ENCODE results near the gene KRAS.

The KRAS gene

GRCh38 chr12:25187781-25188180 lies 62.9 kb downstream of the KRAS start:
- Histone ChIP-seq H3K36me3 (ENCODE audit: control insufficient read depth, low read length) (no peaks in the 10 kb centered on the region), H3K79me2 (ENCODE audit: control insufficient read depth, low read length) (no peaks in the 10 kb centered on the region), H3K4me2 (ENCODE audit: low read length) (no peak overlapping the region), H4K20me1 (ENCODE audit: control insufficient read depth, insufficient read depth, low read depth, low read length) (no peaks in the 10 kb centered on the region), H3K27ac (ENCODE audit: low read depth, low read length) (no peak overlapping the region), H3K9me2 (replicated peaks; ENCODE audit: control insufficient read depth, low read length) (no peaks in the 10 kb centered on the region), H3K4me1 (ENCODE audit: control insufficient read depth, low read length) (peaks cover 4% of the 10 kb centered on the region), H3K27me3 (ENCODE audit: control insufficient read depth, low read length) (no peaks in the 10 kb centered on the region), H3K9me3 (ENCODE audit: control insufficient read depth, insufficient read depth, low read length) (0 out of 2 replicates have a peak, but pooled peaks cover 5% of the 10 kb centered on the region), H3F3A (ENCODE audit: control insufficient read depth, insufficient read depth) (no peaks in the 10 kb centered on the region), H3K4me3 (ENCODE audit: low read length) (no peak overlapping the region)
- TF ChIP-seq EZH2phosphoT487 (IDR thresholded peaks at IDR 0.05; ENCODE audit: borderline replicate concordance, low read length), result no peak
- no peak for TF ChIP-seq CTCF (IDR thresholded peaks at IDR 0.05; ENCODE audit: low read depth, low read length, poor library complexity, severe bottlenecking)

GRCh38 chr12:25186788-25187402 lies 63.8 kb downstream of the KRAS start:
- Histone ChIP-seq H3K4me2 (ENCODE audit: low read length) (no peak overlapping the region), H3K36me3 (ENCODE audit: control insufficient read depth, low read length) (no peaks in the 10 kb centered on the region), H3F3A (ENCODE audit: control insufficient read depth, insufficient read depth) (no peaks in the 10 kb centered on the region), H3K27me3 (ENCODE audit: control insufficient read depth, low read length) (no peaks in the 10 kb centered on the region), H3K4me1 (ENCODE audit: control insufficient read depth, low read length) (peaks cover 4% of the 10 kb centered on the region), H3K9me3 (ENCODE audit: control insufficient read depth, insufficient read depth, low read length) (0 out of 2 replicates have a peak, but pooled peaks cover 5% of the 10 kb centered on the region), H3K79me2 (ENCODE audit: control insufficient read depth, low read length) (no peaks in the 10 kb centered on the region), H3K9me2 (replicated peaks; ENCODE audit: control insufficient read depth, low read length) (no peaks in the 10 kb centered on the region), H3K4me3 (ENCODE audit: low read length) (no peak overlapping the region), H3K27ac (ENCODE audit: low read depth, low read length) (no peak overlapping the region), H4K20me1 (ENCODE audit: control insufficient read depth, insufficient read depth, low read depth, low read length) (no peaks in the 10 kb centered on the region)
- TF ChIP-seq EZH2phosphoT487 (IDR thresholded peaks at IDR 0.05; ENCODE audit: borderline replicate concordance, low read length) (no peak), CTCF (IDR thresholded peaks at IDR 0.05; ENCODE audit: low read depth, low read length, poor library complexity, severe bottlenecking) (no peak)

- H4K20me1 ChIP-seq (ENCODE audit: control insufficient read depth, insufficient read depth, low read depth, low read length), result no peaks in the 10 kb centered on the region
- H3K36me3 ChIP-seq (ENCODE audit: control insufficient read depth, low read length), result no peaks in the 10 kb centered on the region
- no peak for TF ChIP-seq CTCF (IDR thresholded peaks at IDR 0.05; ENCODE audit: low read depth, low read length, poor library complexity, severe bottlenecking)
- no peak for TF ChIP-seq EZH2phosphoT487 (IDR thresholded peaks at IDR 0.05; ENCODE audit: borderline replicate concordance, low read length)
- H3K4me2 ChIP-seq (ENCODE audit: low read length), result no peak overlapping the region
- H3K27ac ChIP-seq (ENCODE audit: low read depth, low read length), result no peak overlapping the region
- 0 out of 2 replicates have a peak, but pooled peaks cover 5% of the 10 kb centered on the region for H3K9me3 ChIP-seq (ENCODE audit: control insufficient read depth, insufficient read depth, low read length)
- peaks cover 4% of the 10 kb centered on the region for H3K4me1 ChIP-seq (ENCODE audit: control insufficient read depth, low read length)
- H3K4me3 ChIP-seq (ENCODE audit: low read length), result no peak overlapping the region
- H3K9me2 ChIP-seq (replicated peaks; ENCODE audit: control insufficient read depth, low read length), result no peaks in the 10 kb centered on the region
- H3F3A ChIP-seq (ENCODE audit: control insufficient read depth, insufficient read depth), result no peaks in the 10 kb centered on the region
- H3K79me2 ChIP-seq (ENCODE audit: control insufficient read depth, low read length), result no peaks in the 10 kb centered on the region
- no peaks in the 10 kb centered on the region for H3K27me3 ChIP-seq (ENCODE audit: control insufficient read depth, low read length)
Observed at GRCh38 chr12:25186038-25186787, 64.5 kb downstream of the KRAS start.

All from DOHH2 (cell line).